Chondrocyte (in vitro differentiated cells): ENCODE data around the gene PCBD1. TPM values are rescaled to one million over a fixed set of nuclear protein-coding genes. Genes with fewer than 3 reads are reported as not detected.

Experiments
- DNase-seq: peaks from one replicate; pipeline ENCODE4 v3.0.0; 2021; ENCODE audit warnings: mixed read lengths, low spot score
- H3K27ac Mint-ChIP-seq: one replicate; pipeline ENCODE4 v1.8.0; 2021; ENCODE audit warnings: mild to moderate bottlenecking, moderate library complexity, mixed read lengths; ENCODE audit not compliant: unreplicated experiment
- H3K27me3 Mint-ChIP-seq: 2 replicates; pipeline ENCODE4 v1.8.0; 2021; ENCODE audit warnings: low read depth, mixed read lengths
- H3K36me3 Mint-ChIP-seq: 2 replicates; pipeline ENCODE4 v1.8.0; 2021; ENCODE audit warnings: low read depth, mixed read lengths
- H3K4me1 Mint-ChIP-seq: 2 replicates; pipeline ENCODE4 v1.8.0; 2021; ENCODE audit warnings: low read depth, mild to moderate bottlenecking, mixed read lengths
- H3K4me3 Mint-ChIP-seq: one replicate; pipeline ENCODE4 v1.8.0; 2021; ENCODE audit warnings: mild to moderate bottlenecking, moderate library complexity, mixed read lengths; ENCODE audit not compliant: unreplicated experiment
- H3K9me3 Mint-ChIP-seq: 2 replicates; pipeline ENCODE4 v1.8.0; 2021; ENCODE audit warnings: low read depth, mixed read lengths
- CTCF ChIP-seq: fragments of 200-600 bp; sonication (generic); IDR thresholded peaks from 2 replicates; pipeline ENCODE4 v1.5.0; 2021; ENCODE audit warnings: antibody characterized with exemption, mild to moderate bottlenecking, moderate library complexity
- total RNA-seq: library from RNA; stranded (reverse); gene quantifications from 3 replicates; pipeline ENCODE4 v1.2.1, GENCODE V29; 2021

Gene PCBD1
- total RNA-seq, 1 donor from 2014 or later = 49.3 TPM

GRCh38 chr10:70934701-70935100 lies 46.3 kb upstream of the PCBD1 start:
- Mint-ChIP-seq H3K9me3 (no peaks in the 10 kb centered on the region), H3K27me3 (peaks cover 28% of the 10 kb centered on the region), H3K27ac (no peak overlapping the region), H3K36me3 (no peaks in the 10 kb centered on the region), H3K4me3 (no peak overlapping the region), H3K4me1 (no peaks in the 10 kb centered on the region)
- no peak for TF ChIP-seq CTCF
- DNase-seq = no peak

GRCh38 chr10:70932392-70933196 lies 44.2 kb upstream of the PCBD1 start:
- no peaks in the 10 kb centered on the region for H3K4me1 Mint-ChIP-seq
- H3K36me3 Mint-ChIP-seq = no peaks in the 10 kb centered on the region
- peaks cover 18% of the 10 kb centered on the region for H3K27me3 Mint-ChIP-seq
- TF ChIP-seq CTCF = no peak
- no peaks in the 10 kb centered on the region for H3K9me3 Mint-ChIP-seq
- H3K27ac Mint-ChIP-seq = no peak overlapping the region
- DNase-seq = no peak
- no peak overlapping the region for H3K4me3 Mint-ChIP-seq

GRCh38 chr10:70931168-70931815 lies 42.9 kb upstream of the PCBD1 start:
- no peak for TF ChIP-seq CTCF
- Mint-ChIP-seq H3K4me1 (no peaks in the 10 kb centered on the region), H3K27ac (no peak overlapping the region), H3K36me3 (no peaks in the 10 kb centered on the region), H3K4me3 (no peak overlapping the region), H3K27me3 (peaks cover 11% of the 10 kb centered on the region), H3K9me3 (no peaks in the 10 kb centered on the region)
- no peak for DNase-seq

GRCh38 chr10:70930263-70931000 lies 42.1 kb upstream of the PCBD1 start:
- no peak for TF ChIP-seq CTCF
- no peak for DNase-seq
- H3K27ac Mint-ChIP-seq = no peak overlapping the region
- H3K4me3 Mint-ChIP-seq = no peak overlapping the region
- H3K4me1 Mint-ChIP-seq = peaks cover 3% of the 10 kb centered on the region
- peaks cover 10% of the 10 kb centered on the region for H3K27me3 Mint-ChIP-seq
- H3K36me3 Mint-ChIP-seq = no peaks in the 10 kb centered on the region
- no peaks in the 10 kb centered on the region for H3K9me3 Mint-ChIP-seq

- Mint-ChIP-seq H3K27me3 (peaks cover 18% of the 10 kb centered on the region), H3K4me3 (no peak overlapping the region), H3K36me3 (no peaks in the 10 kb centered on the region), H3K9me3 (no peaks in the 10 kb centered on the region), H3K27ac (no peak overlapping the region), H3K4me1 (peaks cover 6% of the 10 kb centered on the region)
- TF ChIP-seq CTCF = no peak
- no peak for DNase-seq
Observed at GRCh38 chr10:70928140-70928539, 39.8 kb upstream of the PCBD1 start.
